ENCODE data around the gene LRFN5.
"Not testable (repeated sequence)": the region's sequence is repeated elsewhere in the genome, so short reads cannot be mapped to it uniquely, and the experiment has no call there.

The LRFN5 gene

DNA sequence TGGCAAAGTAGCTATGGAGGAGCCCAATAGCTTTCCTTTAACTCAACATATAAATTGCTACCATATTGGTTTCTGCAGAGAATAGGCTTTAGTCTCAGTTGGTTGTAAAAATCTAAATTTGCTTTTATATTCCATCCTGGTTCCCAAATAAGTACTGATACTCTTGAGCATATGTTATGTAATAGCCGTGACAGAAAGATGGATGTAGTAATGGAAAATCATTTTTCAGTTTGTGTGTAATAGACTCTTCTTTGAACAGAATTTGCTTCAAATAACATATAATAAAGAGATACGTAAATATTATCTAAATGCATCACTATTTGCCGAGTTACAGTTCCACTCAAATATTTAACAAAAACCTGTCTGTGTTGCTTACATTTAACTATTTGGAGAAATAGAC is 271.6 kb downstream of the LRFN5 start:
- Histone ChIP-seq H3K27me3 (ENCODE audit: control insufficient read depth, insufficient read depth, low read length) (no peaks in the 10 kb centered on the region), H3K36me3 (ENCODE audit: control insufficient read depth, insufficient read depth, low read length) (no peaks in the 10 kb centered on the region), H3K9me3 (ENCODE audit: control insufficient read depth, insufficient read depth, low read length) (no peaks in the 10 kb centered on the region), H3K27ac (ENCODE audit: low read length) (no peak overlapping the region), H3K4me1 (ENCODE audit: control insufficient read depth, insufficient read depth, low read length) (no peaks in the 10 kb centered on the region), H3K4me3 (ENCODE audit: low read length) (no peak overlapping the region)
- no peak for DNase-seq (ENCODE audit: low read depth, low spot score)
- no CpG with 5 or more reads among the region's 3 CpGs for WGBS (ENCODE audit: insufficient coverage, insufficient read length)

- no CpG with 5 or more reads among the region's 8 CpGs for WGBS (ENCODE audit: insufficient coverage, insufficient read length)
- DNase-seq (ENCODE audit: low read depth, low spot score): no peak
Observed at GRCh38 chr14:41891624-41892023, 284.9 kb downstream of the LRFN5 start.

DNA sequence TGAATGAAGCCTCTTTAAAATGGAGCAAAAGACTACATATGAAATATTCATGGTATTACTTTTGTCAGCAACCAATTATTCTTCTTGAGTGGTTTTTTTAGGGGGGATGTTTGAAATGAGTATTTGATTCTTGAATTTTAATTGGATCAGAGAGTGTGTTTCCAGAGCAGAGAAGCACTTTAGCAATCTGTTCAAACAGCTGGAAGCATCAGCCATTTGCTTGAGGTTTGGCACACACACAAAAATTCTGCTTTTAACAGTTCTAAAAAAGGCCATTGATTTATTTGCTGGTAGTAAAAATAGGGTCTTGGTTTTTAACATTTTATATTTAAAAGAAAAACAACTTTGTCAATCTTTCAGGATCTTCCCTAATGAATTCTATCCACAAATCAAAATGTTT is 292.7 kb downstream of the LRFN5 start:
- no peak overlapping the region for H3K27ac ChIP-seq (ENCODE audit: low read length)
- H3K36me3 ChIP-seq (ENCODE audit: control insufficient read depth, insufficient read depth, low read length): no peaks in the 10 kb centered on the region
- no peak overlapping the region for H3K4me3 ChIP-seq (ENCODE audit: low read length)
- no peak for DNase-seq (ENCODE audit: low read depth, low spot score)
- H3K27me3 ChIP-seq (ENCODE audit: control insufficient read depth, insufficient read depth, low read length): no peaks in the 10 kb centered on the region
- H3K9me3 ChIP-seq (ENCODE audit: control insufficient read depth, insufficient read depth, low read length): no peaks in the 10 kb centered on the region
- H3K4me1 ChIP-seq (ENCODE audit: control insufficient read depth, insufficient read depth, low read length): no peaks in the 10 kb centered on the region

More at GRCh38 chr14:41891624-41892023, 284.9 kb downstream of the LRFN5 start:
- Histone ChIP-seq H3K9me3 (ENCODE audit: control insufficient read depth, insufficient read depth, low read length) (no peaks in the 10 kb centered on the region), H3K36me3 (ENCODE audit: control insufficient read depth, insufficient read depth, low read length) (no peaks in the 10 kb centered on the region), H3K4me1 (ENCODE audit: control insufficient read depth, insufficient read depth, low read length) (no peaks in the 10 kb centered on the region), H3K27me3 (ENCODE audit: control insufficient read depth, insufficient read depth, low read length) (no peaks in the 10 kb centered on the region), H3K4me3 (ENCODE audit: low read length) (no peak overlapping the region), H3K27ac (ENCODE audit: low read length) (no peak overlapping the region)

- H3K4me1 ChIP-seq (ENCODE audit: control insufficient read depth, insufficient read depth, low read length): no peaks in the 10 kb centered on the region
- WGBS (ENCODE audit: insufficient coverage, insufficient read length): no CpG with 5 or more reads among the region's 4 CpGs
- no peak overlapping the region for H3K27ac ChIP-seq (ENCODE audit: low read length)
- no peaks in the 10 kb centered on the region for H3K36me3 ChIP-seq (ENCODE audit: control insufficient read depth, insufficient read depth, low read length)
- DNase-seq (ENCODE audit: low read depth, low spot score): no peak
- H3K4me3 ChIP-seq (ENCODE audit: low read length): no peak overlapping the region
- no peaks in the 10 kb centered on the region for H3K9me3 ChIP-seq (ENCODE audit: control insufficient read depth, insufficient read depth, low read length)
- H3K27me3 ChIP-seq (ENCODE audit: control insufficient read depth, insufficient read depth, low read length): no peaks in the 10 kb centered on the region
Observed at GRCh38 chr14:41900644-41901043, 294.0 kb downstream of the LRFN5 start.

- Histone ChIP-seq H3K9me3 (ENCODE audit: control insufficient read depth, insufficient read depth, low read length) (no peaks in the 10 kb centered on the region), H3K4me3 (ENCODE audit: low read length) (no peak overlapping the region), H3K27me3 (ENCODE audit: control insufficient read depth, insufficient read depth, low read length) (no peaks in the 10 kb centered on the region), H3K27ac (ENCODE audit: low read length) (no peak overlapping the region), H3K4me1 (ENCODE audit: control insufficient read depth, insufficient read depth, low read length) (no peaks in the 10 kb centered on the region), H3K36me3 (ENCODE audit: control insufficient read depth, insufficient read depth, low read length) (no peaks in the 10 kb centered on the region)
- DNase-seq (ENCODE audit: low read depth, low spot score): no peak
- WGBS (ENCODE audit: insufficient coverage, insufficient read length): no CpG with 5 or more reads among the region's 3 CpGs
Observed at GRCh38 chr14:41901089-41901488, 294.4 kb downstream of the LRFN5 start.

DNA sequence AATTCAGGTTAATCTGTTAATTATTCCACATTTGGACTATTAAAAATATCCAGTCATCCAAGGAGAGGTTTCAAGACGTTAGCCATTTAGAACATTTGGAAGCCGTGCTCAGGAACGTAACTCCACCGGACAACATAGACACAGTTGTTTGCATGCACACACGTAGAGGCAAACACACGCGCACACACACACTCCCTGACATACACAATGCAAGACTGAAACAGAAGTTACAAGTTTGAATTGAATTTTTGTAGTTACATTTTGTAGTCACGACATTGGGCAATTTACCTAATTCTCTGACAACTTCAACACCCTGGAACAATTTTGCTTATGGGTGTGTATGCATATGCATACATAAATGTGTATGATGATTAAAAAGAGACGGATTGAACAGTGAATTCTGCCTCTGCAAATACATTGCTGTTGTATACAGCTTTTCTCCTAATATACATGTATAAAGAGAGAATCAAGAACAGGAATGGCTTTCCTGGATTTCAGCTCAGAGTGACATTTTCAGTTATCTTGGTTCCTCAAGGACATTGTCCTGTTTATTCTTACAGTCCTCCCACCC is 298.8 kb downstream of the LRFN5 start:
- no peak overlapping the region for H3K27ac ChIP-seq (ENCODE audit: low read length)
- no peak for DNase-seq (ENCODE audit: low read depth, low spot score)
- no peak overlapping the region for H3K4me3 ChIP-seq (ENCODE audit: low read length)
- no peaks in the 10 kb centered on the region for H3K36me3 ChIP-seq (ENCODE audit: control insufficient read depth, insufficient read depth, low read length)
- no peaks in the 10 kb centered on the region for H3K4me1 ChIP-seq (ENCODE audit: control insufficient read depth, insufficient read depth, low read length)
- H3K27me3 ChIP-seq (ENCODE audit: control insufficient read depth, insufficient read depth, low read length): no peaks in the 10 kb centered on the region
- WGBS (ENCODE audit: insufficient coverage, insufficient read length): no CpG with 5 or more reads among the region's 9 CpGs
- H3K9me3 ChIP-seq (ENCODE audit: control insufficient read depth, insufficient read depth, low read length): no peaks in the 10 kb centered on the region

GRCh38 chr14:41911155-41911554 is 304.5 kb downstream of the LRFN5 start:
- H3K4me3 ChIP-seq (ENCODE audit: low read length): peak overlapping the region; percentile 36; the same call in 1 of the 2 replicates
- H3K4me1 ChIP-seq (ENCODE audit: control insufficient read depth, insufficient read depth, low read length); DNase-seq (ENCODE audit: low read depth, low spot score); H3K27me3 ChIP-seq (ENCODE audit: control insufficient read depth, insufficient read depth, low read length); H3K9me3 ChIP-seq (ENCODE audit: control insufficient read depth, insufficient read depth, low read length); H3K36me3 ChIP-seq (ENCODE audit: control insufficient read depth, insufficient read depth, low read length); H3K27ac ChIP-seq (ENCODE audit: low read length): not testable (repeated sequence)
- no CpG with 5 or more reads among the region's 12 CpGs for WGBS (ENCODE audit: insufficient coverage, insufficient read length)

GRCh38 chr14:41913398-41913797 is 306.7 kb downstream of the LRFN5 start:
- DNase-seq (ENCODE audit: low read depth, low spot score): no peak
- Histone ChIP-seq H3K27me3 (ENCODE audit: control insufficient read depth, insufficient read depth, low read length) (no peaks in the 10 kb centered on the region), H3K27ac (ENCODE audit: low read length) (no peak overlapping the region), H3K4me1 (ENCODE audit: control insufficient read depth, insufficient read depth, low read length) (no peaks in the 10 kb centered on the region), H3K36me3 (ENCODE audit: control insufficient read depth, insufficient read depth, low read length) (no peaks in the 10 kb centered on the region), H3K9me3 (ENCODE audit: control insufficient read depth, insufficient read depth, low read length) (no peaks in the 10 kb centered on the region), H3K4me3 (ENCODE audit: low read length) (no peak overlapping the region)
- no CpG with 5 or more reads among the region's 2 CpGs for WGBS (ENCODE audit: insufficient coverage, insufficient read length)

- Histone ChIP-seq H3K9me3 (ENCODE audit: control insufficient read depth, insufficient read depth, low read length) (no peaks in the 10 kb centered on the region), H3K4me1 (ENCODE audit: control insufficient read depth, insufficient read depth, low read length) (no peaks in the 10 kb centered on the region), H3K27me3 (ENCODE audit: control insufficient read depth, insufficient read depth, low read length) (no peaks in the 10 kb centered on the region), H3K27ac (ENCODE audit: low read length) (no peak overlapping the region), H3K36me3 (ENCODE audit: control insufficient read depth, insufficient read depth, low read length) (no peaks in the 10 kb centered on the region), H3K4me3 (ENCODE audit: low read length) (no peak overlapping the region)
- no peak for DNase-seq (ENCODE audit: low read depth, low spot score)
Observed at GRCh38 chr14:41915732-41916131, 309.1 kb downstream of the LRFN5 start.

GRCh38 chr14:41916313-41916712 is 309.6 kb downstream of the LRFN5 start:
- H3K4me1 ChIP-seq (ENCODE audit: control insufficient read depth, insufficient read depth, low read length): no peaks in the 10 kb centered on the region
- DNase-seq (ENCODE audit: low read depth, low spot score): no peak
- H3K4me3 ChIP-seq (ENCODE audit: low read length): no peak overlapping the region
- no peak overlapping the region for H3K27ac ChIP-seq (ENCODE audit: low read length)
- H3K27me3 ChIP-seq (ENCODE audit: control insufficient read depth, insufficient read depth, low read length): no peaks in the 10 kb centered on the region
- no peaks in the 10 kb centered on the region for H3K36me3 ChIP-seq (ENCODE audit: control insufficient read depth, insufficient read depth, low read length)
- H3K9me3 ChIP-seq (ENCODE audit: control insufficient read depth, insufficient read depth, low read length): no peaks in the 10 kb centered on the region

DNA sequence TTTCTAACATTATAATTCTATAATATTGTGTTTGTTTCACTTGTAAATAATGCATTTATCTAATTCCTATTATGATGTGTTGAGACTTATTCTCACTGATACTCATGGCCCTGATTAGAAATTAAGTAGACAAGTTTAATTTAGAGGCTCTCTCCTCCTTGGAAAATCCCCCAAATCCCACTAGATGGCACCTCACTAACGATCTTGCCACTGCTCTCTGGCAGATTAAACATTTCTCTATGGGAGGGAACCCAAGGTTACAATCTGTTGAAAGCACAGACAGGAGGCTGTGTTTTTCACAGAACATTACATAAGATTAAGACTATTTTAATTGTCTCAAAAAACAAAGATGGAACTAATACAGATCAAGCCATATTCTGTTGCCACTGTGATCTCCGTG is 318.7 kb downstream of the LRFN5 start:
- no CpG with 5 or more reads among the region's 2 CpGs for WGBS (ENCODE audit: insufficient coverage, insufficient read length)
- Histone ChIP-seq H3K27me3 (ENCODE audit: control insufficient read depth, insufficient read depth, low read length) (no peaks in the 10 kb centered on the region), H3K36me3 (ENCODE audit: control insufficient read depth, insufficient read depth, low read length) (no peaks in the 10 kb centered on the region), H3K4me3 (ENCODE audit: low read length) (no peak overlapping the region), H3K4me1 (ENCODE audit: control insufficient read depth, insufficient read depth, low read length) (no peaks in the 10 kb centered on the region), H3K27ac (ENCODE audit: low read length) (no peak overlapping the region), H3K9me3 (ENCODE audit: control insufficient read depth, insufficient read depth, low read length) (no peaks in the 10 kb centered on the region)
- DNase-seq (ENCODE audit: low read depth, low spot score): no peak
